ENCODE data around the gene CCNYL1.

DNA sequence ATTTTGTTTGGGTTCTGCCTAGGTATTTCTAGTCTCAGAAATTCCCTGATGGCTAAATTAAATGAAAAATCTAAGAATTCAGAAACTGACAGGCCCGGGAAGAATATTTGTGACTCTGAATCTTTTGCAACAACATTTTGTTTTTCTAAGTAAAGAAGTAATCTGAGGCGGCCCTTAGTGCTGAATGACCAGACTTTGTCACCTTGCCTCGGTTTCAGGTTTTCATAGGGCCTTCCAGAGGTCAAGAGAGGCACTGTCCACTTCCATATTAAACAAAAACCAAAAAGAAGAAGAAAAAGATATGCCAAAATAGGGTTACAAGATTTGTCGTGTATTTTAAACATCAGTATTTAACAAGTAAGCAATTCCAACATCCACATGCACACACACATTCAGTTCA lies 16.1 kb upstream of the CCNYL1 start:
- TF ChIP-seq POLR2A (IDR thresholded peaks at IDR 0.05) (no peak), EP300 (IDR thresholded peaks at IDR 0.05) (no peak)
- TF ChIP-seq, protein P1, sequence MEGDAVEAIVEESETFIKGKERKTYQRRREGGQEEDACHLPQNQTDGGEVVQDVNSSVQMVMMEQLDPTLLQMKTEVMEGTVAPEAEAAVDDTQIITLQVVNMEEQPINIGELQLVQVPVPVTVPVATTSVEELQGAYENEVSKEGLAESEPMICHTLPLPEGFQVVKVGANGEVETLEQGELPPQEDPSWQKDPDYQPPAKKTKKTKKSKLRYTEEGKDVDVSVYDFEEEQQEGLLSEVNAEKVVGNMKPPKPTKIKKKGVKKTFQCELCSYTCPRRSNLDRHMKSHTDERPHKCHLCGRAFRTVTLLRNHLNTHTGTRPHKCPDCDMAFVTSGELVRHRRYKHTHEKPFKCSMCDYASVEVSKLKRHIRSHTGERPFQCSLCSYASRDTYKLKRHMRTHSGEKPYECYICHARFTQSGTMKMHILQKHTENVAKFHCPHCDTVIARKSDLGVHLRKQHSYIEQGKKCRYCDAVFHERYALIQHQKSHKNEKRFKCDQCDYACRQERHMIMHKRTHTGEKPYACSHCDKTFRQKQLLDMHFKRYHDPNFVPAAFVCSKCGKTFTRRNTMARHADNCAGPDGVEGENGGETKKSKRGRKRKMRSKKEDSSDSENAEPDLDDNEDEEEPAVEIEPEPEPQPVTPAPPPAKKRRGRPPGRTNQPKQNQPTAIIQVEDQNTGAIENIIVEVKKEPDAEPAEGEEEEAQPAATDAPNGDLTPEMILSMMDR (IDR thresholded peaks at IDR 0.05): no peak

All from ovary (tissue), 3 donors.